GM15510 (cell line): ENCODE measurements around the gene FGF6.

Experiments used
- POLR2A ChIP-seq: IDR thresholded peaks from 3 replicates; pipeline ENCODE4 v1.6.1; 2011; ENCODE audit warnings: borderline replicate concordance; ENCODE audit not compliant: insufficient read length; ENCODE audit errors: extremely low read depth

Gene FGF6

GRCh38 chr12:4416276-4416675 is 29.3 kb downstream of the FGF6 start:
- TF ChIP-seq POLR2A = no peak

DNA sequence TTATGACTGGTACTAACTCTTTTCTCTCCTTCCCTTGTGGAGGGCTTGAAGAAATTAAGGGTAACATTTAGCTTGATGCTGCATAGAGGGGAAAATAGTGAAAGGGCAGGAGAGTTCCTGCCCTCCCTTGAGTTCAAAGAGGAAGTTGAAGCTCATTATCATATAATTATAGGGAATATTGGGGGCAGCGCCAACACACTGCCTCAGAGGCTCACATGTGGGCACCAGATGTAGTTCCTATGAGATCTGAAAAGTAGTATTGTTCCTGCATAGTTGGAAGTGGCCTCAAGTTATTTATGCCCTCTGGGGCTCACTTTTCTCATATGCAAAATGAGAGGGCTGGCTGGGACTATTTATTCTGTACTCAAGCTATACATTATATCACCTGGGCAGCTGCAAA is 33.1 kb downstream of the FGF6 start:
- no peak for TF ChIP-seq POLR2A

- no peak for TF ChIP-seq POLR2A
Measured at GRCh38 chr12:4412056-4412455, 33.6 kb downstream of the FGF6 start.

- no peak for TF ChIP-seq POLR2A
Measured at GRCh38 chr12:4407136-4407535, 38.5 kb downstream of the FGF6 start.

DNA sequence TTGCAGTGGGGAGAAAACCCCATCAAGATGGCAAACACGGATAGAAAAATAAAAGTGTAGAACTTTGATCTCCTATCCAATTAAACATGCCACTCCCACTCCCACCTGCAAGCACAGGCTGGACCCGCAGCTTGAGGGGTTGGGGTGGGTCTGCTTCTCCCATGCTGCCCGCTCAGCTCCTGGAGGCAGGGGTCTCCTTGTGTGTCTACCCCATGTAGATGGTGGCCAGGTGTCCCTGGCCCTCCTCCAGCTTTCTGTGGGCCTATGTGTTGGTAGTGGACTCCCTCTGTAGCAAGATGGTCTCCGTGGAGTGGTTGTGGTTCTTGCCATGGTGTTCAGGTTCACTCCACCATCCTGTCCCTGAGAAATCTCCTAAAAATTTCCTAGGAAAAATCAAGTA is 42.6 kb downstream of the FGF6 start:
- no peak for TF ChIP-seq POLR2A

DNA sequence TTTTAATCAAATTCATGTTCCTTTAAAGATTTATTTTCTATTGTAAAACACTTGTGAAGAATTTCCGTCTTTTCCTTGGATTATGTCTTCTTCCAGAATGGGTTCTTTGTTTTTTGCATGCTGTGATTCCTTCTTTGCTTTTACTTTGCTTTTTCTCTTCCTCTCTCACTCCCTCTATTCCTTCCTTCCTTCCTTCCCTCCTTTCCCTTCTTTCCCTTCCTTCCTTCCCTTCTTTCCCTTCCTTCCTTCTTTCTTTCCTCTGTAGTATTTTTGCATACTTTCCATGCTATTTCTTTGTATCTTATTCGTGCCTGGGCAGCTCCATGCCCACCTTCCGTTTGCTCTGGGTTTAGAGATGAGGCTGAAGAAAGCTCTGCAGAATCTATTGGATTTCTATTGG is 44.5 kb downstream of the FGF6 start:
- TF ChIP-seq POLR2A = no peak

DNA sequence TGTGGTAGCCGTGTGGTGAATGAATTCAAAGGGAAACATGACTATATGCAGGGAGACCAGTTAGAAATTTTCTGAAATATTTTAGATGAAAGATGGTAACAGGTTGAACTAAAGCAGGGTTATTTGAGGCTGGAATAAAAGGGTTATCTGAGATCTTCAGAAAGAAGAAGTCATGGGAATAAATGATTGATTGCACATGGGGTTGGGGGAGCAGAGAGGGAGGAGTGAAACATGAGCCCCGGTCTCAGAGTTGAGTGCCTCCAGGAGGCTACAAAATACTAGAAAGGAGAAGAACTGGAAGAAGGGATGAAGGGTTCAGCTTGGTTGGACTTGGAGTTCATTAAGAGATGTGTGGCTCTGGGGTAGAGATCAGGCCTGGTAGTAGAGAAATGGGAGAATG is 49.8 kb downstream of the FGF6 start:
- TF ChIP-seq POLR2A = no peak

- TF ChIP-seq POLR2A = no peak
Measured at GRCh38 chr12:4393211-4393610, 52.4 kb downstream of the FGF6 start.

DNA sequence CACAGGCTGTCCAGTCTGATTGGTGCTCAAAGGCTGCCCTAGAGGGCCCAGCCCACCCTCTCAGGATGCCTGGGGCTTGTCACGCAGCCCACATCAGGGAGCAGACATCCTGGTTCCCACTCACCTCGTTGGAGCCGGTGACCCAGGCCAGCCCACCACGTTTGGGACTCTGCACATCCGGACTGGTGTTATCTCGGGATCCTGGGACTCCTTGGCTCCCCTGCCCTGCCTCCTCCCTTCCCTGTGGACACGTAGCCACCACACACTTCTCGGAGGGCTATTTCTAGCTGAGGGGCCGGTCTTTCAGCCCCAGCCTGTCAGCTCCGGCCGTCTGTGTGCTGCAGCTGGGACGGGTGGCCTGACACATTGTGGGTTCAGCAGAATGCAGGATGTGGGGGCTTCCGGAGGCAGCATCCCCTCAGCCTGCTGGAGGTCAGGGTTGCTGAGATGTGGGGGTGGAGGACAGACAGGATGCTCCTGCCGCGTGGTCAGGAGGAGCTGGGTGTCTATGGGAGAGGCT is 53.3 kb downstream of the FGF6 start:
- TF ChIP-seq POLR2A = no peak

DNA sequence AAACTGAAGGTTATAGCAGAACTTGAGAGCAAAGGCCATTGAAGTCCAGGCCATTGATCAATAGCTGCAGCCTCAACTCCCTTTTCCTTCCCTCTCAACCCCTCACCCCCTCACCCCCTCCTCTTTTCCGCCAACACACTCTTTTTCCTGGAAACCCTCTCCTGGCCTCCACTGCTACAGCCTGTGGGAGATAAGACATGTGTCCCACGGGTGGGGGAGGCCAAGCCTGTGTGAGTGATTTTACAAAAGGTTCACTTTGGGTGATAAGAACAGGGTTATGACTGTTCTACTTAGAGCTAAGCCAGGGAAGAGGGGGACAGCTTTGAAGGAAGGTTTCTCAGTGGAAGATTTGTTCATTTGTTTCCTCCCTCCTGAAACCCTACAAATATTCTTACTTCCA is 57.0 kb downstream of the FGF6 start:
- no peak for TF ChIP-seq POLR2A

DNA sequence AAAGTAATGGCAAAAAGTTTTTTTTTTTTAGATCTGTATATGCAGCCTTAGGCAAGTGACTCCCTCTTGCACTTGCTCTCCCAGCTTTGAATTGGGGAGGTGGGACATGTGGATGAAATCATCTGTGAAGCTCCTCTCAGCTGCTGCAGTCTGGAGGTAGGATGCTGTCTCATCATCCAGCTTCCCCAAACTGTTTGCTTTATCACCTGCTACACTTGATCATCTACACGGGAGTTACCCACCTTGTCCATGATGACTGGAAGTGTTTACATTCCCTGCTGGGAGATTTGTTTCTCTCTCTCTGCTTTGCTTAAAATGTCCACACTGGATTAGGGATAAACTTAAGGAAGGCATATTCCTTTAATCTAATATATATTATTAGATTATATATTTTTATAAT is 57.6 kb downstream of the FGF6 start:
- no peak for TF ChIP-seq POLR2A

DNA sequence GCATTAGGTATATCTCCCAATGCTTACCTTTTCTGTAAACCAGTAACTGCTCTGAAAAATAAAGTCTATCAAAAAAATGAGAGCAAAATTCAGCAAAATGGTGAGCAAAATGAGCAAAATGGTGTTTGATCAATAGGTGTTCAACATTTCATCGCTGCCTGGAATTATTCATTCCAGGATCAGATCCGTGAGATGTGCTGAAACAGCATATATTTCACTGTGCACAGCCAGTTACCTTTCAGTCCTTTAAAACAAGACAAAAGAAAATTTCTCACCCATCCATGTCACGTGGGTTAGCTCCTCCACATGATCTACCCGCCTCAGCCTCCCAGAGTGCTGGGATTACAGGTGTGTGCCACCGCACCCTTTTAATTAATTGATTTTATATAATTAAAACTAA is 58.0 kb downstream of the FGF6 start:
- no peak for TF ChIP-seq POLR2A

DNA sequence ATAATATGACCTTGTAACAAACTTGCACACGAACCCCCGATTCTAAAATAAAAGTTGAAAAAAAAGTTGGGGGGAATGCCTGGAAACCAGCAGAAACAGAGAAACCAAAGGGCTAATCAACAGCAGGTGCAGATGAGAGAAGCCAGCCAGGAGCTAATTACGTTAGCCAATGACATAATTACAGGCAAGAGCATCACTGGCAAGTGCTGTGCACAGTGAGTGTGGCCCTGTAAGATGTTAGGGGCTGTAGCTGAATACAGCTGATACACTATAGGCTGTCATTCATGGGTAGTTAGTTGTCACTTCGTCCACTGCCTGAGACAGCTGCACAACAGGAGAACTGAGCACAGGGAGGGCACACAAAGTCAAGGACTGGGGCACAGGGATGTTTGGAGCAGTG is 58.8 kb downstream of the FGF6 start:
- no peak for TF ChIP-seq POLR2A
